T-helper 2 cell treated with Interferon-gamma antibody and Interleukin-4, amounts not matched to agents 5 μg/mL and 100 μg/mL, for 36 hours (primary cell): ENCODE measurements around the gene HOOK2.
"Not testable (repeated sequence)": the region's sequence is repeated elsewhere in the genome, so short reads cannot be mapped to it uniquely, and the experiment has no call there.

ENCODE experiments used
- DNase-seq: peaks from one replicate; pipeline ENCODE4 v3.0.0; 2021; ENCODE audit warnings: low spot score
- H3K27ac Mint-ChIP-seq: one replicate; pipeline ENCODE4 v1.8.0; 2021; ENCODE audit warnings: mild to moderate bottlenecking, mixed read lengths
- H3K27me3 Mint-ChIP-seq: one replicate; pipeline ENCODE4 v1.8.0; 2021; ENCODE audit warnings: low read depth, mixed read lengths
- H3K36me3 Mint-ChIP-seq: one replicate; pipeline ENCODE4 v1.8.0; 2021; ENCODE audit warnings: low read depth, mixed read lengths
- H3K4me1 Mint-ChIP-seq: one replicate; pipeline ENCODE4 v1.8.0; 2021; ENCODE audit warnings: low read depth, mixed read lengths
- H3K4me3 Mint-ChIP-seq: one replicate; pipeline ENCODE4 v1.8.0; 2022; ENCODE audit warnings: mild to moderate bottlenecking, moderate library complexity, mixed read lengths
- H3K9me3 Mint-ChIP-seq: one replicate; pipeline ENCODE4 v1.8.0; 2021; ENCODE audit warnings: mixed read lengths

HOOK2 gene

DNA sequence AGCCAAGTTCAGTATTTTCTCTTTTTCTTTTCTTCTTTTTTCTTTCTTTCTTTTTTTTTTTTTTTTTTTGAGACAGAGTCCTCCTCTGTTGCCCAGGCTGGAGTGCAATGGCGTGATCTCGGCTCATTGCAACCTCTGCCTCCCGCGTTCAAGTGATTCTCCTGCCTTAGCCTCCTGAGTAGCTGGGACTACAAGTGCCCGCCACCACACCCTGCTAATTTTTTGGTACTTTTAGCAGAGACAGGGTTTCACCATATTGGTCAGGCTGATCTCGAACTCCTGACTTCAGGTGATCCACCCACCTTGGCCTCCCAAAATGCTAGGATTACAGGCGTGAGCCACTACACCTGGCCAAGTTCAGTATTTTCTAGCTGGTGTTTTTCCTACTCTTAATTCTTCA, 22.3 kb upstream of the HOOK2 start:
- not testable (repeated sequence) for H3K27ac Mint-ChIP-seq, H3K9me3 Mint-ChIP-seq, DNase-seq, H3K4me3 Mint-ChIP-seq, H3K27me3 Mint-ChIP-seq
- Mint-ChIP-seq H3K36me3 (peaks cover 17% of the 10 kb centered on the region), H3K4me1 (peaks cover 33% of the 10 kb centered on the region)

GRCh38 chr19:12797141-12797587, 21.8 kb upstream of the HOOK2 start:
- DNase-seq: no peak
- Mint-ChIP-seq H3K9me3 (no peaks in the 10 kb centered on the region), H3K36me3 (peaks cover 21% of the 10 kb centered on the region), H3K27me3 (no peaks in the 10 kb centered on the region), H3K27ac (no peak overlapping the region), H3K4me3 (no peak overlapping the region), H3K4me1 (peaks cover 29% of the 10 kb centered on the region)

DNA sequence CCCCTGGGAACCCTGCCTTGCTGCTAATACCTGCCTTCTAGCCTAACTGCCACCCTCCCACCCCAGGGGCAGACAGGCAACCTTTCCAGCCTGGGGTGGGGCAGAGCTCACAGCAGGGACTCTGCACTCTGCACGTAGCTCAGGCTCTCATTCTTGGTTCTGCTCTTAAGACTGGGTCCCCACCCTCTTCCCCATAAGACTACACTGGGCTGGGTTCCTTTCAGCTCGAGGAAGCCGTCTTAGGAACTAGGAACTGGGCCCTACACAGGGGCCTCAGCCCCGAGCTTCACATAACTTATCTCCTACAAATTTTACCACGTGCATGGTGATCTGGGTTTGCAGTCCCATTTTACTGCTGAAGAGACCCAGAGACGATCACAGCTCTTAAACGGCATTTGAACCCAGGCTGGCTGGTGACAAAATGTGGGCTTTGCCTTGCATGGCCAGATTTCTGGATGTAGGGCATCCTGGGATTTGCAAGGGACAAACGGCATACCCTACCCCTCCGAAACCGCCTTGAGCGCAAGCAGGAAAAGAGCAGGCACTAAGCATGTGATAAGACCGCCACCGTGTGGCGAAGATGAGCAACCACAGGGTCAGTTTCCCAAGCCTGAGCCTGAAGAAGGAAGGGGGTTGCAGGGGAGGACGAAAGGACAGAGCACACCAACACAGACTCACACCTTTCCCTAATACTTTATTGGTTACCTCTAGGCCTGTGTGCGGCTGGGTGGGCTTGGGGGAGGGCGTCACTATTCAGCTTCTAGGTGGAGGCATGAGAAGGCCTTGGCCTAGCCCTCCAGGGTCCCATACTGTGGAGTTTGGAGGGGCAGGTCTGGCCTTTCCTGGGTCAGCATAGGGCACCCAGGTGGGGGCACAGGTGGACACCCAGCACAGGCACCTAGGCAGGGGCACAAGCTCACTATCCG, 21.1 kb upstream of the HOOK2 start:
- H3K4me1 Mint-ChIP-seq: peaks cover 28% of the 10 kb centered on the region
- H3K9me3 Mint-ChIP-seq: no peaks in the 10 kb centered on the region
- H3K27me3 Mint-ChIP-seq: no peaks in the 10 kb centered on the region
- peak overlapping the region; percentile 84 for H3K4me3 Mint-ChIP-seq
- H3K27ac Mint-ChIP-seq: peak overlapping the region; percentile 84
- peaks cover 21% of the 10 kb centered on the region for H3K36me3 Mint-ChIP-seq
- peak; percentile 73 for DNase-seq

- Mint-ChIP-seq H3K4me1 (peaks cover 31% of the 10 kb centered on the region), H3K9me3 (no peaks in the 10 kb centered on the region), H3K27ac (no peak overlapping the region), H3K4me3 (peak overlapping the region; percentile 79), H3K27me3 (no peaks in the 10 kb centered on the region), H3K36me3 (peaks cover 15% of the 10 kb centered on the region)
- DNase-seq: no peak
Observed at GRCh38 chr19:12794971-12795381, 19.6 kb upstream of the HOOK2 start.

- Mint-ChIP-seq H3K27me3 (no peaks in the 10 kb centered on the region), H3K4me1 (peaks cover 29% of the 10 kb centered on the region), H3K9me3 (no peaks in the 10 kb centered on the region), H3K4me3 (peak overlapping the region; percentile 79), H3K27ac (peak overlapping the region; percentile 94), H3K36me3 (peaks cover 15% of the 10 kb centered on the region)
- no peak for DNase-seq
Observed at GRCh38 chr19:12794196-12794941, 19.0 kb upstream of the HOOK2 start.

- Mint-ChIP-seq H3K36me3 (peaks cover 13% of the 10 kb centered on the region), H3K27ac (peak overlapping the region; percentile 98), H3K9me3 (no peaks in the 10 kb centered on the region), H3K4me3 (peak overlapping the region; percentile 95), H3K27me3 (no peaks in the 10 kb centered on the region), H3K4me1 (peaks cover 34% of the 10 kb centered on the region)
- DNase-seq: peak; percentile 95
Observed at GRCh38 chr19:12793290-12794195, 18.2 kb upstream of the HOOK2 start.

GRCh38 chr19:12792853-12793289, 17.5 kb upstream of the HOOK2 start:
- no peak for DNase-seq
- no peaks in the 10 kb centered on the region for H3K27me3 Mint-ChIP-seq
- H3K4me3 Mint-ChIP-seq: peak overlapping the region; percentile 95
- peaks cover 13% of the 10 kb centered on the region for H3K36me3 Mint-ChIP-seq
- no peaks in the 10 kb centered on the region for H3K9me3 Mint-ChIP-seq
- peak overlapping the region; percentile 98 for H3K27ac Mint-ChIP-seq
- H3K4me1 Mint-ChIP-seq: peaks cover 38% of the 10 kb centered on the region

DNA sequence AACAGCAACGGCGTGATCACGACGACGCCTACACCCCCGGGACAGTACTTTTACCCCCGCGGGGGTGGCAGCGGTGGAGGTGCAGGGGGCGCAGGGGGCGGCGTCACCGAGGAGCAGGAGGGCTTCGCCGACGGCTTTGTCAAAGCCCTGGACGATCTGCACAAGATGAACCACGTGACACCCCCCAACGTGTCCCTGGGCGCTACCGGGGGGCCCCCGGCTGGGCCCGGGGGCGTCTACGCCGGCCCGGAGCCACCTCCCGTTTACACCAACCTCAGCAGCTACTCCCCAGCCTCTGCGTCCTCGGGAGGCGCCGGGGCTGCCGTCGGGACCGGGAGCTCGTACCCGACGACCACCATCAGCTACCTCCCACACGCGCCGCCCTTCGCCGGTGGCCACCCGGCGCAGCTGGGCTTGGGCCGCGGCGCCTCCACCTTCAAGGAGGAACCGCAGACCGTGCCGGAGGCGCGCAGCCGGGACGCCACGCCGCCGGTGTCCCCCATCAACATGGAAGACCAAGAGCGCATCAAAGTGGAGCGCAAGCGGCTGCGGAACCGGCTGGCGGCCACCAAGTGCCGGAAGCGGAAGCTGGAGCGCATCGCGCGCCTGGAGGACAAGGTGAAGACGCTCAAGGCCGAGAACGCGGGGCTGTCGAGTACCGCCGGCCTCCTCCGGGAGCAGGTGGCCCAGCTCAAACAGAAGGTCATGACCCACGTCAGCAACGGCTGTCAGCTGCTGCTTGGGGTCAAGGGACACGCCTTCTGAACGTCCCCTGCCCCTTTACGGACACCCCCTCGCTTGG, 16.9 kb upstream of the HOOK2 start:
- peak overlapping the region; percentile 98 for H3K27ac Mint-ChIP-seq
- H3K27me3 Mint-ChIP-seq: no peaks in the 10 kb centered on the region
- DNase-seq: peak; percentile 76
- peaks cover 38% of the 10 kb centered on the region for H3K4me1 Mint-ChIP-seq
- H3K36me3 Mint-ChIP-seq: peaks cover 13% of the 10 kb centered on the region
- no peaks in the 10 kb centered on the region for H3K9me3 Mint-ChIP-seq
- H3K4me3 Mint-ChIP-seq: peak overlapping the region; percentile 95

- no peaks in the 10 kb centered on the region for H3K27me3 Mint-ChIP-seq
- peaks cover 11% of the 10 kb centered on the region for H3K36me3 Mint-ChIP-seq
- peak within 1 kb of the TSS; percentile 98 for H3K27ac Mint-ChIP-seq
- H3K4me1 Mint-ChIP-seq: peaks cover 38% of the 10 kb centered on the region
- H3K9me3 Mint-ChIP-seq: no peaks in the 10 kb centered on the region
- H3K4me3 Mint-ChIP-seq: peak within 1 kb of the TSS; percentile 95
- peak; percentile 97 for DNase-seq
Observed at GRCh38 chr19:12791345-12792050, 16.1 kb upstream of the HOOK2 start, which contains the start of gene JUNB. Gene JUNB, plus strand, starts transcription at chr19:12791486. Its CDS starts 286 bp downstream, at chr19:12791772.

DNA sequence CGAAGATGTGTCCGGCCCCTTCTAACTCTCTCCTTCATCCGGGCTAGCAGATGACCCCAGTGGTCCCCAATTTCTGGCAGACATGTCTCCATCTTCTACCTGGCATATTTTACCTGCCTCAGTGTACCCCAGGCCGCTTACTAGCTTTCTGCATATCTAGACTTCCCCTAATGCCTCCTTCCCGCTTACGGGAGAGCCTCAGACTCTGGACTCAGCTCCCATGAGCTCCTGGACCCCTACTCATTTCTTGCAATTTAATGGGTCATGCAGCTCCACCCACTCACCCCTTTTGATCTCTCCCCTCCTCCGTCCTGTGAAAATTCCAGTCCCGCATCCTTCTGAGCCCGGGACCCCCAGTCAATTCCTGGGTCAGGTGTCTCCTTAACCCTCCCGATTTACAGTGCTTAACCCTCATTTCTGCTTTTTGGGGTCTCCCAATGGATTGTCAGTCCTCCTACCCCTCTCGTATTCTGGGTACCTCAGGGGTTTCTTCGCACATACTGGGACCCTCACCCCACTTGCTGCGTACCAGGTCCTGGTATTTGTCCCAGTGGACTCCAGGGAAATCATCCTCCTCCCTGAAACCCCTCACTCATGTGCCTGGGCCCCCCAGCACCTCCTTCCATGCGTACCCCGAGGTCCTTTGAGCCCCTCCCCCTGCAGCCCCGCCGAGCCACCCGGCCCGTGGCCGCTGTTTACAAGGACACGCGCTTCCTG, 15.4 kb upstream of the HOOK2 start:
- peak; percentile 17 for DNase-seq
- Mint-ChIP-seq H3K9me3 (no peaks in the 10 kb centered on the region), H3K4me3 (peak overlapping the region; percentile 95), H3K27ac (peak overlapping the region; percentile 91), H3K27me3 (no peaks in the 10 kb centered on the region), H3K4me1 (peaks cover 31% of the 10 kb centered on the region), H3K36me3 (peaks cover 7% of the 10 kb centered on the region)

DNA sequence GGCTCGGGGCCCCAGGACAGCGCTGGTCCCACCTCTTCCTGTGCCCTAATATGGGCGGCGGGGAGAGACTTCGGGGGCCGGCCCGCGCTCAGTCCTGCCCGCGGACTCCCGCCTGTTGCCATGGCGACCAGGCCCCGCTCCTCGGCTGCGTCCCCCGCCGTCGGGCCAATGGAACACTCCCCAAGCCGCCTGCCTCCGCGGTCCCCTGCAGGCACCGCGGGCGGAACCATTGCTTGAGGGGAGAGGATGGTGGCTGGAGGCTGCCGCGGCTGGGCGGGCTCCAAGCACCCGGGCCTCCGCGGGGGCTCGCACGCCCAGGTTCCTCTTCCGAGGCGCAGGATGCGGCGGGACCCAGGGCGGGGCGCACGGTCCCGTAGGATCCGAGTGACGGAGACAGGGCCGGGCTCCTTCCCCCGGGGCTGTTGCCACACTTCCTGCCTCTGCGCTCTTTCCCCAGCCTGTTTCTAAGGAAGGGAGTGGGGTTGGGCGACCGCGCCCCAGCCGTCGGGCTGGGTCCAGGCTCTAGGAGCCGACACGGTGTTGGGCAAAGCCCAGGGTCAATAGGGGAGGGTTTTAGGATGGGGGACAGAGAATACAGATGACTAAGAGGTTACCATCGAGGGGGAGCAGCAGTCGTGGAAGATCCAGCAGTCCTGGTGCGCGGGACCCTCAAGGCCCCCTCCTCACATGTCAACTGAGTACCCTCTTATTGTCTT, 14.7 kb upstream of the HOOK2 start:
- H3K9me3 Mint-ChIP-seq: no peaks in the 10 kb centered on the region
- no peaks in the 10 kb centered on the region for H3K27me3 Mint-ChIP-seq
- H3K4me1 Mint-ChIP-seq: peaks cover 30% of the 10 kb centered on the region
- peak; percentile 98 for DNase-seq
- peak overlapping the region; percentile 95 for H3K4me3 Mint-ChIP-seq
- peak overlapping the region; percentile 91 for H3K27ac Mint-ChIP-seq
- peaks cover 7% of the 10 kb centered on the region for H3K36me3 Mint-ChIP-seq
